Ishikawa (cell line): ENCODE data around the gene GFRA1.

Experiments
- EP300 ChIP-seq: IDR thresholded peaks from 2 replicates; pipeline ENCODE4 v1.6.1; 2012; ENCODE audit warnings: borderline replicate concordance
- RAD21 ChIP-seq: IDR thresholded peaks from 2 replicates; pipeline ENCODE4 v1.6.1; 2012; ENCODE audit warnings: low read depth
- TAF1 ChIP-seq: IDR thresholded peaks from 2 replicates; pipeline ENCODE4 v1.6.1; 2012; ENCODE audit warnings: low read depth, mild to moderate bottlenecking
- TCF12 ChIP-seq: IDR thresholded peaks from 2 replicates; pipeline ENCODE4 v1.6.1; 2012; ENCODE audit warnings: low read depth
- USF1 ChIP-seq: IDR thresholded peaks from 2 replicates; pipeline ENCODE4 v1.6.1; 2012

- TF ChIP-seq USF1 (no peak), TAF1 (no peak), RAD21 (no peak), TCF12 (no peak), EP300 (no peak)
These were observed 136.7 kb downstream of the GFRA1 start for GRCh38 chr10:116136261-116136660.
